H1 (cell line): ENCODE results near the gene BTRC.

Experiments used
- CEBPB ChIP-seq: IDR thresholded peaks from 2 replicates; pipeline ENCODE4 v1.6.1; 2012; ENCODE audit warnings: low read depth, low read length
- EP300 ChIP-seq, 2 experiments: IDR thresholded peaks; 1 replicate in 1 of 2; 2 replicates in 1 of 2; pipeline ENCODE4 v1.6.1; 2011 to 2012; ENCODE audit warnings: low read depth in 2 of 2, low read length in 2 of 2, mild to moderate bottlenecking in 2 of 2, borderline replicate concordance in 1 of 2, inconsistent platforms in 1 of 2, moderate library complexity in 1 of 2
- FOSL1 ChIP-seq: IDR thresholded peaks from 2 replicates; pipeline ENCODE4 v1.6.1; 2011; ENCODE audit warnings: mild to moderate bottlenecking, low read depth, low read length, moderate library complexity; ENCODE audit not compliant: insufficient read depth
- NRF1 ChIP-seq: IDR thresholded peaks from 2 replicates; pipeline ENCODE4 v1.6.1; 2011; ENCODE audit warnings: mild to moderate bottlenecking, low read depth, low read length, improper control_type of control experiment
- POLR2A ChIP-seq, 2 experiments: IDR thresholded peaks; 1 replicate in 1 of 2; 2 replicates in 1 of 2; pipeline ENCODE4 v1.6.1; 2011; ENCODE audit warnings: low read depth in 2 of 2, low read length in 2 of 2, mild to moderate bottlenecking in 2 of 2; ENCODE audit errors: control extremely low read depth in 1 of 2
- POLR2AphosphoS5 ChIP-seq: IDR thresholded peaks from 2 replicates; pipeline ENCODE4 v1.6.1; 2011; ENCODE audit warnings: low read depth, low read length
- POU5F1 ChIP-seq: IDR thresholded peaks from 2 replicates; pipeline ENCODE4 v1.6.1; 2011; ENCODE audit warnings: low read depth, mild to moderate bottlenecking, low read length, moderate library complexity
- RAD21 ChIP-seq, 2 experiments: IDR thresholded peaks in 1 of 2; conservative IDR thresholded peaks in 1 of 2; 2 replicates each; pipeline ENCODE4 v1.6.1; 2011; ENCODE audit warnings: low read depth in 2 of 2, low read length in 2 of 2, improper control_type of control experiment in 1 of 2, inconsistent platforms in 1 of 2, mild to moderate bottlenecking in 1 of 2, moderate library complexity in 1 of 2
- RFX5 ChIP-seq: IDR thresholded peaks from 2 replicates; pipeline ENCODE4 v1.6.1; 2011; ENCODE audit warnings: low read depth, low read length, improper control_type of control experiment, borderline replicate concordance
- SP1 ChIP-seq: IDR thresholded peaks from 2 replicates; pipeline ENCODE4 v1.6.1; 2011; ENCODE audit warnings: low read depth, low read length
- TEAD4 ChIP-seq: IDR thresholded peaks from 2 replicates; pipeline ENCODE4 v1.6.1; 2012; ENCODE audit warnings: low read depth, low read length, inconsistent platforms, mixed read lengths
- TF ChIP-seq, protein P1 (sequence below), 3 experiments: IDR thresholded peaks; 1 replicate in 2 of 3; 2 replicates in 1 of 3; pipeline versions ENCODE4 v1.5.1 to v1.6.1; 2011; ENCODE audit warnings: low read length in 3 of 3, mild to moderate bottlenecking in 3 of 3, inconsistent platforms in 2 of 3, low read depth in 1 of 3, moderate library complexity in 1 of 3; ENCODE audit not compliant: insufficient read depth in 1 of 3; ENCODE audit errors: control extremely low read depth in 1 of 3
- TF ChIP-seq, protein P2 (sequence below): IDR thresholded peaks from 2 replicates; pipeline ENCODE4 v1.6.1; 2012; ENCODE audit warnings: inconsistent platforms

DNA sequence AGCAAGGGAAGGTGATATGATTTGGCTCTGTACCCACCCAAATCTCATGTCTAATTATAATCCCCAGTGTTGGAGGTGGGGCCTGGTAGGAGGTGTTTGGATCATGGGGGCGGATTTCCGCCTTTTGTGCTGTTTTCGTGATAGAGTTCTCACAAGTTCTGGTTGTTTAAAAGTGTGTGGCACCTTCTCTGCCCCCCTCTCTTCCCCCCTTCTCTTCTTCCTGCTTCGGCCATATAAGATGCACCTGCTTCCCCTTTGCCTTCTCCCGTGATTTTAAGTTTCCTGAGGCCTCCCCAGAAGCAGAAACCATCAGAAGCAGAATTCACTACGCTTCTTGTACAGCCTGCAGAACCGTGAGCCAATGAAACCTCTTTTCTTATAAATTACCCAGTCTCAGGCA lies 21.1 kb downstream of the BTRC start:
- TF ChIP-seq RFX5 (no peak), SP1 (no peak), POLR2A (IDR thresholded peaks at IDR 0.05; ENCODE audit: control extremely low read depth in 1 of 2, low read depth in 2 of 2, low read length in 2 of 2) (no peak), CEBPB (no peak), POLR2AphosphoS5 (no peak), FOSL1 (no peak), NRF1 (no peak), POU5F1 (no peak), RAD21 (IDR thresholded peaks at IDR 0.05 in 1 of 2, conservative IDR thresholded peaks at IDR 0.05 in 1 of 2; ENCODE audit: low read depth in 2 of 2, low read length in 2 of 2) (no peak), TEAD4 (no peak), EP300 (IDR thresholded peaks at IDR 0.05; ENCODE audit: borderline replicate concordance in 1 of 2, low read depth in 2 of 2, low read length in 2 of 2) (no peak)
- TF ChIP-seq, protein P1, sequence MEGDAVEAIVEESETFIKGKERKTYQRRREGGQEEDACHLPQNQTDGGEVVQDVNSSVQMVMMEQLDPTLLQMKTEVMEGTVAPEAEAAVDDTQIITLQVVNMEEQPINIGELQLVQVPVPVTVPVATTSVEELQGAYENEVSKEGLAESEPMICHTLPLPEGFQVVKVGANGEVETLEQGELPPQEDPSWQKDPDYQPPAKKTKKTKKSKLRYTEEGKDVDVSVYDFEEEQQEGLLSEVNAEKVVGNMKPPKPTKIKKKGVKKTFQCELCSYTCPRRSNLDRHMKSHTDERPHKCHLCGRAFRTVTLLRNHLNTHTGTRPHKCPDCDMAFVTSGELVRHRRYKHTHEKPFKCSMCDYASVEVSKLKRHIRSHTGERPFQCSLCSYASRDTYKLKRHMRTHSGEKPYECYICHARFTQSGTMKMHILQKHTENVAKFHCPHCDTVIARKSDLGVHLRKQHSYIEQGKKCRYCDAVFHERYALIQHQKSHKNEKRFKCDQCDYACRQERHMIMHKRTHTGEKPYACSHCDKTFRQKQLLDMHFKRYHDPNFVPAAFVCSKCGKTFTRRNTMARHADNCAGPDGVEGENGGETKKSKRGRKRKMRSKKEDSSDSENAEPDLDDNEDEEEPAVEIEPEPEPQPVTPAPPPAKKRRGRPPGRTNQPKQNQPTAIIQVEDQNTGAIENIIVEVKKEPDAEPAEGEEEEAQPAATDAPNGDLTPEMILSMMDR (IDR thresholded peaks at IDR 0.05; ENCODE audit: control extremely low read depth in 1 of 3, insufficient read depth in 1 of 3, low read depth in 1 of 3, low read length in 3 of 3) = no peak
- TF ChIP-seq, protein P2, sequence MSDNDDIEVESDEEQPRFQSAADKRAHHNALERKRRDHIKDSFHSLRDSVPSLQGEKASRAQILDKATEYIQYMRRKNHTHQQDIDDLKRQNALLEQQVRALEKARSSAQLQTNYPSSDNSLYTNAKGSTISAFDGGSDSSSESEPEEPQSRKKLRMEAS = no peak
